Hindlimb muscle (tissue), 1 donor: Measurements from ENCODE around the gene TM4SF4. TPM values are rescaled to one million over a fixed set of nuclear protein-coding genes. Genes with fewer than 3 reads are reported as not detected.
A peak's percentile ranks its signal among the peaks of the same experiment; 100 is the strongest.

Experiments
- DNase-seq: peaks from one replicate; pipeline ENCODE4 v3.0.0-alpha.2; 2013
- polyA plus RNA-seq: library from polyadenylated mRNA; unstranded; fragments of 120-200 nt; gene quantifications from one replicate; pipeline ENCODE4 v1.2.1, GENCODE V29; 2013; ENCODE audit not compliant: insufficient read length

TM4SF4 gene
- polyA plus RNA-seq, 1 donor = not detected

GRCh38 chr3:149487598-149488197 is 13.2 kb downstream of the TM4SF4 start:
- DNase-seq = no peak

DNA sequence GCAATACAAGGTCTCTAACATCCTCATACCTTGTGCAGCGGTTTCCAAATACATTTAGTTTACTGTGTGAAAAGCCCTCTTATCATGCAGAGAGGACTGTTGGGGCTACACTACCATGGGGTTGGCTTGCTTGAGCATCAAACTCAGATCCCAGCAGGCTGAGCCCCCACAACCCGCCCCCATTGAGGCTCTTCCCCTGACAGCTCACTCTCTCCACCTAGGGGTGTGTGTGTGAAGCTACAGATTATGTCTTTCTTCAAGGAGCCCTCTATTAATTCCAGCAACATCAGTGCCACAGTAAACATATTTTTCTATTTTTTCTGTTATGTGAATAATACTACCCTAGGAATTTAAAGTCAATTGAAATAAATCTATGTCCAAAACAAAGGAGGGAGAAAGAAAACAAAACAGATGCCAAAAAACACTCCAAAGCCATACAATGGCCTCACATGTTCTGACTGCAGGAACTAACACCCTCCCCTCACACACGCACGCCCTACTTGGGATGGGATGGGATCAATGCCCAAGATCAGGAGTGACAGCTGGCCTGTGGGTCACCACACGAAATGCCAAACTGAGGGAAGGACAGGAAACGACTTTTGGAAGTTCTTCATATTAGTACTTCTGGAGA is 14.7 kb downstream of the TM4SF4 start:
- no peak for DNase-seq

GRCh38 chr3:149490260-149490971 is 15.9 kb downstream of the TM4SF4 start:
- DNase-seq = no peak

GRCh38 chr3:149493315-149494021 is 19.0 kb downstream of the TM4SF4 start:
- DNase-seq = no peak

GRCh38 chr3:149494022-149494758 is 19.7 kb downstream of the TM4SF4 start:
- DNase-seq = peak; percentile 55

DNA sequence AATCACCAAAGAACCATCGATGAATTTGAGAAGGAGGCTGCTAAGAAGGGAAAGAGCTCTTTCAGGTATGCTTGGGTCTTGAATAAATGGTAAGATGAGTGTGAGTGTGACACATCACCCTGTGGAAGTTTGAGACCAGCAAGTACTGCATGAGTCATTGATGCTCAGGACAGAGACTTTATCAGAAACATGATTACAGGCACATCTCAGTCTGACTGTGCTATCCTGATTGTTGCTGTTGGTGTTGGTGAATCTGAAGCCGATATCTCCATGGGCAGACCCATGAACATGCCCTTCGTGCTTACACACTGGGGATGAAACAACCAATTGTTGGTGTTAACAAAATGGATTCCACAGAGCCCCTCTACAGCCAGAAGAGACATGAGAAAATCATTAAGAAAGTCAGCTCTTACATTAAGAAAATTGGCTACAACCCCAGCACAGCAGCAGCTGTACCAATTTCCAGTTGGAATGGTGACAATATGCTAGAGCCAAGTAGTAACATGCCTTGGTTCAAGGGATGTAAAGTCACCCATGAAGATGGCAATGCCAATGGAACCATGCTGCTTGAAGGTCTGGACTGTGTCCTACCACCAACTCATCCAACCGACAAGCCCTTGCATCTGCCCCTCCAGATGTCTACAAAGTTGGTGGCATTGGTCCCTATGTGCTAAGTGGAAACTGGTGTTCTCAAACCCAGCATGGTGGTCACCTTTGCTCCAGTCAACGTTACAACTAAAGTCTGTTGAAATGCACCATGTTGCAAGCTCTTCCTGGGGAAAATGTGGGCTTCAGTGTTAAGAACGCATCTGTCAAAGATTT is 20.5 kb downstream of the TM4SF4 start:
- no peak for DNase-seq

- DNase-seq = no peak
These were observed 21.2 kb downstream of the TM4SF4 start for GRCh38 chr3:149495581-149496125.

- no peak for DNase-seq
These were observed 22.4 kb downstream of the TM4SF4 start for GRCh38 chr3:149496891-149497290.

- no peak for DNase-seq
These were observed 23.6 kb downstream of the TM4SF4 start for GRCh38 chr3:149497966-149498670.

DNA sequence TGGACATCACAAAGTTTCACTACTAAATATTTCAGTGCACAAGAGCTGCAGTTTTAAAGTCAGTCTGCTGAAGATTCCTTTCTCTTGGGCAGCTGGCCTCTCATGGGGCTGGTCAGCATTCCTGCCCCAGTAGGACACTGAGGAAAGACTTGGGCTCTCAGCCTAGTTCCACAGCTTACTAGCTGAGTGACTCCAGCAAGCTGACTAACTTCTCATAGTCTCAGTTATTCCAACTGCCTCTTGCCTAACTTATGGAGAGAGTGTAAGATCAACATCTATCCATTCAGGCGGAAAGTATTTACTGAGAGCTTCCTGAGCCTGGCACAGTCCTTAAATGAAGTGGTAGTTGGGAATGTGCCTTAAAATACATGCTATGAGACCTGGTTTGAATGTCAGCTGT is 27.0 kb downstream of the TM4SF4 start:
- no peak for DNase-seq

DNA sequence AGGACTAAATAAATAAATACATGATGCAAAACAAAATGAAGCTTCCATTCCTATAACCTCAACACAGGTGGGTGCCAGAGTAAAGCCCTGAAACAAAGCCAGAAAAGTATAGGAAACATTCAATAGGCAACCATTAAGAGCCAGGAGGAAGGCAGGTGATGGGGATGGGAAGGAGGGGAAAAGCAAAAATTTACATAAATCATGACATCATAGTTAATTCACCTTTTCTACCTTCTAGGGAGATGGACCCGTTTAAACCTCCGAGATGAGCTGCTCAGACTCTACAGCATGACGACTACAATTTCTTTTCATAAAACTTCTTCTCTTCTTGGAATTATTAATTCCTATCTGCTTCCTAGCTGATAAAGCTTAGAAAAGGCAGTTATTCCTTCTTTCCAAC is 27.9 kb downstream of the TM4SF4 start:
- no peak for DNase-seq

DNA sequence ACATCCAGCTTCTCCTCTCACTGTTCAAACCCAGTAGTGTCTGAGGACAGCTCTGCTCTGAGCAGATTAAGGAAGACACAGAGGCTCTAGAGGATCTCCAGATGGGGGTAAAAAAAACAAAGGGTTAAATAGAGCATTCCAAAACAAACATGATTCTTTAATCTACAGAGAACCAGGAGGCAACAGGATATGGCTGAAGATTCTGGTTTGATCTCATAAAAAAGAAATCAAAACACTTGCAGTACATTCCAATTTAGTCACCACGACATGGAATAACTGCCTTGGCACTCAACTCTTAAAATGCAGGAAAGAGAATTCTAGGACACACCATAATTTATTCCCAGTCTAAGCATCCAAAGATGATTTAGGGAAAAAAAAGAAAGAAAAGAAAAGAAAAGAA is 32.0 kb downstream of the TM4SF4 start:
- DNase-seq = no peak

DNA sequence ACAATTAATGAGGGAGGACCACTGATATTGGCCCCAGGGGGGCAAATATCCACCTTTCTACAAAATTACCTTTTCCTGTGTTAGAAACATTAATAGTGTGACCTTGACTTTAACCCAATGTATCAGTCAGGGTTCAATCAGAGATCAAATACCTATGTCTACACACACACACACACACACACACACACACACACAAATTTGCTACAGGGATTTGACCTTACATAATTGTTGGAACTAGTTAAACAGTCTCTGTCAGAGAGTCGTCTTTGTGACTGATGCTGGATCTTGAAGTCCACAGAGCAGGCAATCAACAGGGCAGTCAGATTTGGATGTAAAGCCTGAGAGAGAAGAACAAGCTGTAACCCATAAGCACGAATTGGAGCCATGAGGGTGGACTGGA is 32.5 kb downstream of the TM4SF4 start:
- DNase-seq = no peak

DNA sequence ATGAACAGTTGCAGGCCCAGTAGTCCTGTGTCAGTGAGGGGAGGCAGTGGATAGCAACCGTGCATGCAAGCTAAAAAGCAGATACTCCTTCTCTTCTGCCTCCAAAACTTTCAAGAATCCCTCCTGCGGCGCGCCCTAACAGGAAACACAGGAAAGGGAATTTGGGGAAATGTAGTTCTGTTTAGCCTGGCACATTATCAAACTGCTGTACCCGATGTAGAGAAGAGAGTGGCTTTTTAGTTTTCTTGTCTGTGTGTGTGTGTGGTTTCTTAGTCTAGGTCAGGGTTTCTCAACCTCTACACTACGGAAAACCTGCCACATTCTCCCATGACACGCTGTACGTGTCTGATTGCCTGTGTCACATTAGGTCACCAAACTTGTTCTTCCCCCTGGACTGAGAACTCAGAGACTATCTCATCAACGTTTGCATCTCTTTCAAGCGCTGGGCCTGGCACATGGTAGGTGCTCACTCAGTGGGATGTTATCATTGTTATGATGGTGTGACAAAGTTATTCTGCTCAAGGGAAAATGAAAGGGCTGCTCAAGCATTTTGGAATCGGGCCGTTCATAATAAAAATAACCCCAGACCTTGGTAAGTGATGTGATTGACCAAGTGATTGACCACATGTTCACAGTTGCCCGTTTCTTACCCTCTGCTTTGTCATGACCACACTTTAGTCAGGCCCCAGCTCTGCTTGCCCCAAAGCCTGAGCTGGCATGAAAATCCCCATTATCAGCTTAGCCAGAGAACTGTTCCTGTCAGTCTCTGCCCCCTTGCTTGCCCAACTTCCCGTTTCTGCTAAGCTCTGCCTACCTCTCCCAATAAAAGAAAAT is 33.2 kb downstream of the TM4SF4 start:
- no peak for DNase-seq

GRCh38 chr3:149509526-149509925 is 35.0 kb downstream of the TM4SF4 start:
- no peak for DNase-seq

DNA sequence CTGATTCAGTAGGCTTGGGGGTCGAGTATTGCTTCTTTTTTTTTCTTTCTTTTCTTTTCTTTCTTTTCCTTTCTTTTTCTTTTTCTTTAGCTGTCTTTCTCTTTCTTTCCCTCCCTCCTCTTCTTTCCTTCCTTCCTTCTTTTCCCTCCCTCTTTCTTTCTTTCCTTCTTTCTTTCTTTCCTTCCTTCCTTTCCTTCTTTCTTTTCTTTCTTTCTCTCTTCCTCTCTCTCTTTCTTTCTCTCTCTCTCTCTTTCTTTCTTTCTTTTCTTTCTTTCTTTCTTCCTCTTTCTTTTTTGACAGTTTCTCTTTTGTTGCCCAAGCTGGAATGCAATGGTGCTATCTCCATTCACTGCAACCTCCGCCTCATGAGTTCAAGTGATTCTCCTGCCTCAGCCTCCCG is 36.0 kb downstream of the TM4SF4 start:
- no peak for DNase-seq

- no peak for DNase-seq
These were observed 36.6 kb downstream of the TM4SF4 start for GRCh38 chr3:149511040-149511626.

DNA sequence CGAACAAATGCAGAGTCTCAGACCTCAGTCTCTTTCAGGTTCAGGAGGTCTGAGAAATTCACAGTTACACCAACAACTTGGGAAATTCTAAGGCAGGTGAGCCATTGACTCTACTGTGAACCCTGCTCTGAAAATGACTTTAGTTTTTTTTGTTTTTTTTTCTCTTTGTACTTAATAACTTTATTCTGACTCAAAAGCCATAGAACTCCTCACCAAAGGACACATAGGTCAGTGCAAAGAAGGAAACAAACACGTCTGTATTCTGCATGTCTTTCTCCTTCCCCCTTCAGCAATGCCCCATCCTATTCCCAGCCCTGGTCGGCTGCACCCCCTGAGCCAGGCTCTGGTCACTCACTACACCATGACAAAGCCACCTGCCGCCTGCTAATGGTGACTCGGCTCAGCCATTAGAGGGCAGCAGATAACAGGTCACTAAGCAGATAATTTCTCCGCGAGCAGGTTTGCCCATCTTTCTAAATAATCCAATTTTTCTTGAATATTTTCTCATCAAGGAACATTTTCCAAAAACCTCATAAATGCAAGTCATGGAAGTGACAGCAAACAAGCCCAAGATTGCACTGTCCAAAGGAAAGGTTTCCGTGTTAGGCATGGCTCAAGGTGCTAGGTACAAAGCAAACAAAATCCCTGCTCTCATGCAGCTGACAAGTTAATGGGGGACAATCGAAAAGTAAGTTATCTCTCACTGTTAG is 37.7 kb downstream of the TM4SF4 start:
- DNase-seq = peak; percentile 62

- DNase-seq = no peak
These were observed 40.0 kb downstream of the TM4SF4 start for GRCh38 chr3:149514471-149514870.
